ENCODE measurements around the gene CRYZL1. TPM values are rescaled to one million over a fixed set of nuclear protein-coding genes. Genes with fewer than 3 reads are reported as not detected.
A peak's percentile ranks its signal among the peaks of the same experiment; 100 is the strongest.

Gene CRYZL1
- polyA plus RNA-seq, 3 donors: 25.9 to 30.6 (median 26.1) TPM

DNA sequence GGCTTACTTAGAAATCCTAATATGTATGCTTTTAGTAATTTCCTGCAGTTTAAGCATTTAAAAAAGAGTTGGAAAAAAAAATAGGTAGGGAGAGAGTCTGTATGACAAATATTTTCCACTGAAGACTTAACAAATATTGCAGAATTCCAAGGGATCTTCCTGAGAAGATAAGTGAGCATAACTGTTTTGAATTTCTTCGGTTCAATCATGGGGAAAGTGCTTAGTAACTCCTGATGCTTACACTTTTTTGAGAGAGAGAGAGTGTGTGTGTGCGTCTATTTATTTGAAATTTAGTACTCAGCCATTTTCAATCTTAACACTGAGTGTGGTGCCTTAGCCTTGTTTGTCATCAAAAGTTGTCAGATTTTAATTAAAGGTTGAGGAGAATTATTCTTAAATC is 80.2 kb downstream of the CRYZL1 start:
- Mint-ChIP-seq H3K9me3 (peaks cover 0 to under 1% (median 0%) of the 10 kb centered on the region in 7 donors), H3K27ac (peak overlapping the region in 1 of 7 donors; percentile 58), H3K4me3 (no peak overlapping the region), H3K27me3 (ENCODE audit: low read depth in 3 of 3) (no peaks in the 10 kb centered on the region), H3K4me1 (no peaks in the 10 kb centered on the region), H3K36me3 (peaks cover 56 to 79% of the 10 kb centered on the region in 2 donors)
- TF ChIP-seq, protein P1, sequence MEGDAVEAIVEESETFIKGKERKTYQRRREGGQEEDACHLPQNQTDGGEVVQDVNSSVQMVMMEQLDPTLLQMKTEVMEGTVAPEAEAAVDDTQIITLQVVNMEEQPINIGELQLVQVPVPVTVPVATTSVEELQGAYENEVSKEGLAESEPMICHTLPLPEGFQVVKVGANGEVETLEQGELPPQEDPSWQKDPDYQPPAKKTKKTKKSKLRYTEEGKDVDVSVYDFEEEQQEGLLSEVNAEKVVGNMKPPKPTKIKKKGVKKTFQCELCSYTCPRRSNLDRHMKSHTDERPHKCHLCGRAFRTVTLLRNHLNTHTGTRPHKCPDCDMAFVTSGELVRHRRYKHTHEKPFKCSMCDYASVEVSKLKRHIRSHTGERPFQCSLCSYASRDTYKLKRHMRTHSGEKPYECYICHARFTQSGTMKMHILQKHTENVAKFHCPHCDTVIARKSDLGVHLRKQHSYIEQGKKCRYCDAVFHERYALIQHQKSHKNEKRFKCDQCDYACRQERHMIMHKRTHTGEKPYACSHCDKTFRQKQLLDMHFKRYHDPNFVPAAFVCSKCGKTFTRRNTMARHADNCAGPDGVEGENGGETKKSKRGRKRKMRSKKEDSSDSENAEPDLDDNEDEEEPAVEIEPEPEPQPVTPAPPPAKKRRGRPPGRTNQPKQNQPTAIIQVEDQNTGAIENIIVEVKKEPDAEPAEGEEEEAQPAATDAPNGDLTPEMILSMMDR (IDR thresholded peaks at IDR 0.05): no peak
- Histone ChIP-seq H3K4me2 (replicated peaks; ENCODE audit: extremely low read depth, low read length, poor library complexity, severe bottlenecking) (no peak overlapping the region), H4K20me1 (ENCODE audit: insufficient read depth, low read length) (peaks cover 96% of the 10 kb centered on the region), H3K27me3 (ENCODE audit: control insufficient read depth in 2 of 2, insufficient read depth in 2 of 2, low read length in 2 of 2) (no peaks in the 10 kb centered on the region), H3K27ac (ENCODE audit: low read depth in 1 of 2, low read length in 2 of 2) (no peak overlapping the region), H3K36me3 (replicated peaks in 1 of 2; ENCODE audit: control insufficient read depth in 1 of 2, insufficient read depth in 2 of 2, low read length in 2 of 2) (peaks cover 80 to 97% of the 10 kb centered on the region in 2 donors), H3K9ac (ENCODE audit: insufficient read depth, low read length, poor library complexity, severe bottlenecking) (no peak overlapping the region), H2AFZ (ENCODE audit: insufficient read depth, low read depth, low read length, poor library complexity, severe bottlenecking) (no peak overlapping the region), H3K4me3 (replicated peaks in 1 of 3; ENCODE audit: low read depth in 2 of 3, low read length in 3 of 3) (no peak overlapping the region), H3K4me1 (ENCODE audit: control insufficient read depth in 1 of 2, insufficient read depth in 2 of 2, low read length in 2 of 2) (no peaks in the 10 kb centered on the region), H3K79me2 (ENCODE audit: insufficient read depth, low read length) (peaks cover 87% of the 10 kb centered on the region), H3K9me3 (replicated peaks in 1 of 2; ENCODE audit: control insufficient read depth in 1 of 2, insufficient read depth in 1 of 2, low read length in 2 of 2) (no peaks in the 10 kb centered on the region)
- no peak for DNase-seq
- WGBS (ENCODE audit: insufficient coverage): 100% methylated on average over 1 of the region's 2 CpGs
- intact Hi-C loops (cut with micrococcal nuclease): no loop called here

DNA sequence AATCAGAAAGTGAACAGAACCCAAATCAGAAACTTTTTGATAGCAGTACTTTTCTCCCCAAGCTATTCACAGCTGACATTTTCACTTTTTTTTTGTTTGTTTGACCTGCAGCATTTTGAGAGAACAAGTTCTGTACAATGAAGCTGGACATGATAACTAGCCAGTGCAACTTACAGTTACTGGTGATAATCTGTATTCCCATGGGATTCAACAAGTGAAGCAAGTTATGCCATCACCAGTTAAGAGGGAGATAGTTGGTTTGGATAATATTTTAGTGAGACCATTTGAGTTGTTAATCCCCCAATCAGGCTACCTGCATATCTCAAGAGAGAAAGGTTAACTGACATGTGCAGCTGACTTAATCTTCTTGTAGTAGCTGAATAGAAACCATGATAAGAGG is 80.6 kb downstream of the CRYZL1 start:
- DNase-seq: no peak
- Histone ChIP-seq H2AFZ (ENCODE audit: insufficient read depth, low read depth, low read length, poor library complexity, severe bottlenecking) (no peak overlapping the region), H3K9me3 (replicated peaks in 1 of 2; ENCODE audit: control insufficient read depth in 1 of 2, insufficient read depth in 1 of 2, low read length in 2 of 2) (no peaks in the 10 kb centered on the region), H3K79me2 (ENCODE audit: insufficient read depth, low read length) (peaks cover 91% of the 10 kb centered on the region), H4K20me1 (ENCODE audit: insufficient read depth, low read length) (peaks cover 100% of the 10 kb centered on the region), H3K4me3 (replicated peaks in 1 of 3; ENCODE audit: low read depth in 2 of 3, low read length in 3 of 3) (no peak overlapping the region), H3K27ac (ENCODE audit: low read depth in 1 of 2, low read length in 2 of 2) (no peak overlapping the region), H3K4me1 (ENCODE audit: control insufficient read depth in 1 of 2, insufficient read depth in 2 of 2, low read length in 2 of 2) (no peaks in the 10 kb centered on the region), H3K27me3 (ENCODE audit: control insufficient read depth in 2 of 2, insufficient read depth in 2 of 2, low read length in 2 of 2) (no peaks in the 10 kb centered on the region), H3K36me3 (replicated peaks in 1 of 2; ENCODE audit: control insufficient read depth in 1 of 2, insufficient read depth in 2 of 2, low read length in 2 of 2) (peaks cover 83 to 100% of the 10 kb centered on the region in 2 donors), H3K9ac (ENCODE audit: insufficient read depth, low read length, poor library complexity, severe bottlenecking) (no peak overlapping the region), H3K4me2 (replicated peaks; ENCODE audit: extremely low read depth, low read length, poor library complexity, severe bottlenecking) (no peak overlapping the region)
- Mint-ChIP-seq H3K27ac (peak overlapping the region in 2 of 7 donors; percentile 33 to 58), H3K27me3 (ENCODE audit: low read depth in 3 of 3) (no peaks in the 10 kb centered on the region), H3K4me1 (no peaks in the 10 kb centered on the region), H3K36me3 (peaks cover 60 to 83% of the 10 kb centered on the region in 2 donors), H3K4me3 (no peak overlapping the region), H3K9me3 (peaks cover 0 to 2% (median 0%) of the 10 kb centered on the region in 7 donors)
- intact Hi-C loops (cut with micrococcal nuclease): no loop called here
- TF ChIP-seq, protein P1 (IDR thresholded peaks at IDR 0.05): no peak
